Measurements from ENCODE around the gene MNT. TPM values are rescaled to one million over a fixed set of nuclear protein-coding genes. Genes with fewer than 3 reads are reported as not detected.

Gene MNT
- total RNA-seq, 2 donors from 2014 or later: 26.0 to 27.2 TPM

GRCh38 chr17:2387086-2388019, 13.5 kb downstream of the MNT start:
- no peak for DNase-seq (ENCODE audit: low spot score)
- intact Hi-C loops (cut with DNase I): no loop called here

DNA sequence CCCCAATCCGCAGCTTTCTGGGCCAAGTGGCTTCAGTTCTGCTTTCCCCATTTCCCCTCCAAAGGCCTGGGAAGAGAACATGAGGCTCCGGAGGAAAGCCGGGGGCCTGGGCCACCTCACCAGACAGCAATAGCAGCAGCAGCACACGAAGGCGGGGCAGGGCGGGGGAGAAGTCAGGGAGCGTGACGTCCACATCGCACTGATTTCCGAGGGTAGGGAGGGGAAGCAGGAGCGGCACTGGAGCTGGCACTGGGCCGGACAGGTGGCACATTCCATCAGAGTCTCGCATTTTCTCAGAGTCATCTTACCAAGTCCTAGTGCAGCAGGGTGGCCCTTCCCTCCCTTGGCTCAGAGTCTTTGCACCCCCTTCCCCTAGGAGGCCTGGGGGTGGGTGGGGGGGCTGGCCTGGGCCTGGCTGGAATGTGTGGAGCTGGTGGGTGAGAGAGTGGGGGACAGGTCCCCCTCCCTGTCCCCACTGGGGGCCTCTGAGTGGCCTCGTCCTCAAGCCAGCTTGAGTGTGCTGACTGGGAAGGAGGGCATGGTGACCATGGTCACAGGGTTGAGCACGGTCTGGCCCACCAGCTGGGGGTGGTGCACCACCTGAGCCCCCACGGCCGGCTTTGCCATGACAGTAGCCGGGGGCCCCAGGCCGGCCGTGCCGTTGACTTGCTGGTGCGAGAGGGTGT, 14.3 kb downstream of the MNT start:
- no peak for DNase-seq (ENCODE audit: low spot score)

DNA sequence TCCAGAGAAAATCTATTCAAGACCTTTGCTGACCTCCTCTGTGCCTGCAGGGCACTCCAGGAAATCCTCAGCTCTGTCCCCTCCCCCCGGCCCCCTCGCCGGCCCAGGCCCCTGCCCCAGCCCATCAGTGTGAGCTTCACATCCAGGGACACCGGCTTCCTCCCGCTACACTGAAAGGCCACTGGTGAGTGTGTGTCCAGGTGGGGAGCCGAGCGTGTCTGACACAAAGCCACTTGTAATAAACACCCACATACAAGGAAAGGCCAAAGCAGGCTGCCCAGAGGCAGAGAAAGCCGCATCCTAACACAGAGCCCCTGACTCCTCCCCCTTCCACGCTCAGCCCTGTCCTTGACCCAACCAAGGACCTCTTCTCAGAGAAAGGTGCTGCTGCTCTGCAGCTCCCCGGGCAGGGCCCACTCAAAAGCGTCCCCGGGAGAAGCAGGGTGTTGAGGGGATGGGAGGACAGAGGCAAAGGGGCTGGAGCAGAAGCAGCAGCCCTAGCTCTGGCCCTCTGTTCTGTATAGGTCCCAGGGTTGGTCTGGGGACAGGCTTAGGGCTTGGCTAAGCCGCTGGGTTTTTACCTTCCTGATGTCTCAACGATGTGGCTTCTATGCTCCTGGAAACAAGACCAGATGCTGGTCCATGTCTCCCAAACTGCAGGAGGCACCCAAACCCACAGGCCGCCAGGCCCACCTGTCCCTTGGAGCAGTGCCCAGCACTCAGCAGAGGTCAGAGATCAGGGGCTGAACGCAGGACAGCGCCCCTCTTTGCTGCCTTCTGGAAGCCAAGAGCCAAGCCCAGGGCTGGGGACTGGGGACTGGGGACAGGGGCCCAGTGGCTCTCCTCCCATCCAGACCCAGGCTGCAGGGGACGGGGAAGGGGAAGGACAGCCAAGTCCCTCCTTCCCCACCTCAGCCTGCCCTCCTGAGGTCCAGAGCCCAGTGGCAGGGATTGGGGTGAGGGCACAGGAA, 15.3 kb downstream of the MNT start:
- DNase-seq (ENCODE audit: low spot score): no peak
- intact Hi-C loops (cut with DNase I): no loop called here

More for the DNA sequence above, 14.3 kb downstream of the MNT start:
- intact Hi-C loops (cut with DNase I): no loop called here

GRCh38 chr17:2384439-2385127, 16.3 kb downstream of the MNT start:
- intact Hi-C loops (cut with DNase I): loop anchor here in 1 of 2 donors (5.0 kb wide), 1 partner anchor 33 kb away; no protein-coding TSS in a partner anchor
- no peak for DNase-seq (ENCODE audit: low spot score)

DNA sequence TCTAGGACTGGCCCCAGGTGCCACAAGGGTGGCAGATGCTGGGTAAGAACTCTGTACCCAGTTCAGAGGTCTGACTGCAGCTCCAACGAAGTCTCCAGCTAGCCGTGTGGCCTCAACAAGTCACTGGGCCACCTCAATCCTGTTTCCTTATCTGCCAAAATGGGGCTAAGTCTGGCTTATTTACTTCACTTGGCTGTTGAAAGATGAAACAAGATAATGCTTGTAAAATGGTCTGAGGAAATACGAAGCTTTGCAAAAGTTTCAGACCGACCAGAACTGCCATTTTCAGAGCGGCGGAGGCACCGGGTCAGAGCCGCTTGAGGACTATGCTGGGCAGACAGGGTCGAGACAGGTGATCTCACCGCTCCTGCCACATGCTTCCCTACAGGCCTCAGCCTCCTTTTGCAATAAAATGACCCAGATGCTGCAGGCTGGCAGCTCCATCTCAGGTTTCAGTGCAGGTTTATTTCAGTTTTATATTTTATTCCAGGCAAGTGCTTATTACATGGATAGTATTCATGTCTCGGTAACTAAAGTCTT, 17.2 kb downstream of the MNT start:
- DNase-seq (ENCODE audit: low spot score): no peak
- intact Hi-C loops (cut with DNase I): loop anchor here (2.0 to 5.0 kb wide), 2 partner anchors 33 to 34 kb away; no protein-coding TSS in a partner anchor

DNA sequence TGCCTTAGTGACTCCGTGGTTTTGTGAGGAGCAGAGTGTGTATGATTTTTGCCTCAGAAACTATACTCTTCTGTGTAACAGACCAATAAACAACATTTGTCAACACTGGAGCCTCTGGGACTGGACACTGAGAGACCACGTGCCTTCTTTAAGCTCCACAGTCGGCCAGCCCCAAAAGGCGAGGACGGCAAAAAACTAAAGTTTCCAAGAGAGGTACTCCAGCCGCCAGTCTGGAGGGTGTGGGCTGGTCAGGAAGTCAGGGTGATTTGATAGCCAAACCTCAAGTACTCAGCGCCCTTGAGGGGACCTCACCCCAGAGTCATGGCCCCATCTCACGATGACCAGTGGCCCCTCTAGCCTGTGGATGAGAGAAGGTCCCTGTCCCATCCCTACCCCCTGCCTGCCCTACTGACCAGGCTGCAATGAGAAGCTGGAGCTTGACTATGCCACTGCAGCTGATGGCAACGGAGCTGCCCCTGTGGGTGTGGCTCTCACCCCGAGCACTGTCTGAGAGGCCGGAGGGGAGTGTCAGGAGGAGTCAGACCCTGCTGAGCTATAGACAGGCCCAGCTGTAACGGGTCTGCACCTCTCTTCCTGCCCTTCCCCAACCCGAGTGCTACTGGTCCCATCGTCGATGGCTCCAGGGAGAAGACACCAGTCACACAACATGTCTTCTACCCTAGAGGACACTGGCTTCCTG, 19.8 kb downstream of the MNT start:
- DNase-seq (ENCODE audit: low spot score): no peak
- intact Hi-C loops (cut with DNase I): loop anchor here in 1 of 2 donors (5.0 kb wide), 1 partner anchor 36 kb away; no protein-coding TSS in a partner anchor

DNA sequence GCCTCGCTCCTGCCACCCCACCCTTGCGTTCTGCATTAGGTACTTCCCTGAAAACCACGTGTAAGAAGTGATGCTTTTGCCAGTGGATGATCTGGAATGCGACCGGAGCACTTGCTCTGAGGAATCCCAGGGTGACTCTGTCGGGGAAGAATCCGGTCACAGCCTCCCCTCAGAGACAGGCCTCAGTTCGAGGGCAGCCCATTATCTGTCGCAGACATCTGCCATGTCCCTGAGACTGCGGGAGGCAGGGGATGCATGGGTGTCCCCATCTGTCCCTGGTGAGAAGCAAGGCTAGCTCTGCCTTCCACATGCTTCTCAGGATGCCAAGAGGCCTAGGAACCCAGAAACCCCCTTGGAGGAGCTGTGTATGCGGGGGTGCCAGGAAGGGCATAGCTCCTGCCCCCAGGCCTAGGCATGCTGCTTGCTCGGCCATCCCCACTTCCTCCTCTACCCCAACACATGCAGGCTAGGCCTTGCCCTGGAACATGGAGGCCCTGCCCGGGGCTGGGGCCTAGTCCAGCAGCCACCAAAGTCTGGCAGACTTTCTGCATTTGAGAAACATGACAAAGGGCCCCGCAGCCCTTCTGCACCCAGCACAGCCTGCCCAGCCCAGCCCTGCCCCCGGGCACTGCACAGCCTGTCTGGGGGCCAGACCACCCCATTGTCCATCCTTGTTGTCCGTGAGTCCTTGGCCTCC, 20.5 kb downstream of the MNT start:
- intact Hi-C loops (cut with DNase I): loop anchor here in 1 of 2 donors (5.0 kb wide), 1 partner anchor 37 kb away; no protein-coding TSS in a partner anchor
- no peak for DNase-seq (ENCODE audit: low spot score)

DNA sequence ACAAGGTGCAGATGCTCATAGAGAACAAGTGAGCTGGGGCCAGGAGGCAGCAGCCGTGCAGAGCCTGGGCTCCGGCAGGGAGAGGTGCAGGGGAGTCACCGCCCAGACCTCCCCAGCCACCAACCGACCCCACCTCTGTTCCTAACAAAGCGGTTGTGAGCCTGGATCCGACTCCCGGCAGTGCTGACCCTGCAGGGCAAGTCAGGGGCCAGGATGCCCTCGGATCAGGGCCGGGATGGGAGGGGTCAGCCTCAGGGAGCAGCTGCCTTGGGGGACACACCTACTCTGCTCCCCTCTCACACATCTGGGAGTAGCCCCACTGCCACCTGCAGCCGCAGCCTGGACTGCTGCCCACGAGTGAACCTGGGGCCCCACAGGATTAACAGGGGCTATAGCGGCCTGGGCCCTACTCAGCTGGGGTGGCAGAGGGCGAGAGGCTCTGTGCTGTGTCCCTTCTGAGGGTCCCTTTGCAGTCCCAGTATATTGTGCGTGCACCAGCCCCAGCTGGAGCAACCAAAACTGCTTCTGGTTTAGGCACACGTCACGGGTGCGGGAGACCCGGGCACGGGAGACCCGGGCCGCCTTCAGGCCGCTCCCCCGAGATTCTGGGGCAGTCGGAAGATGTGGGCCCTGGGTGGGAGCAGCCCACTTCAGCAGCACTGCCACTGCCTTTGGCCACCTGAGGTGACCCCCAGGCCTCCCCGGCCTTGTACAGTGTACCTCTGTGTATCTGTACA, 21.2 kb downstream of the MNT start:
- no peak for DNase-seq (ENCODE audit: low spot score)
- intact Hi-C loops (cut with DNase I): loop anchor here in 1 of 2 donors (5.0 kb wide), 1 partner anchor 38 kb away; no protein-coding TSS in a partner anchor

DNA sequence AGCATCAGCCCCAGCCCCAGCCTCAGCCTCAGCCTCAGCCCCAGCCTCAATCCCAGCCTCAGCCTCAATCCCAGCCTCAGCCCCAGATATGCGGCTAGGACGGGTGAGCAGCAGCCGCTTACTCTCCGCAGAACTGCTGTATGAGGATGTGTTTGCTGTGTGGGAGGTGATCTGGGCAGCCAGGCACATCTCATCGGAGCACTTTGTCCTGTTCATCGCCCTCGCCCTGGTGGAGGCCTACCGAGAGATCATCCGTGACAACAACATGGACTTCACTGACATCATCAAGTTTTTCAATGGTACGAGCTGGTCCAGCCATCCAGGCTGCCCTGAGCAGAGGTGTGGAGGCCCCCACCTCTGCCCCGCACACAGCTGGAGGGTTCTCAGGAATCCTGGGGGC, 22.0 kb downstream of the MNT start:
- DNase-seq (ENCODE audit: low spot score): no peak
- intact Hi-C loops (cut with DNase I): no loop called here

DNA sequence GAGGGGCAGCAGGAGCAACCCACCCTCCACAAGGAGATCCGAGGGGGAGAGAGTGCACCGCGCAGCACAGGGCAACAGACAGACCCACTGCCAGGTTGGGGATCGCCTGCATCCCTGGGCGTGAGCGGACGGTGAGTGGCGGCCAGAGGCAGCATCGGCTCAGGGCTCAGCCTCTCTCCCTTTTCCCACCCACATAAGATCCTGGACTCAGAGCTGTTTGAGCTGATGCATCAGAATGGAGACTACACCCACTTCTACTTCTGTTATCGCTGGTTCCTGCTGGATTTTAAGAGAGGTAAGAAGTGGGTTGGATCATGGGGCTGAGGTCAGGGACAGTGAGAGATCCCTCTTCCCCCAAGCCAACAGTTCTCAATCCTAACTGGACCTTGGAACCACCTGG, 23.2 kb downstream of the MNT start:
- no peak for DNase-seq (ENCODE audit: low spot score)
- intact Hi-C loops (cut with DNase I): loop anchor here in 1 of 2 donors (1.0 kb wide), 1 partner anchor 28 kb away; no protein-coding TSS in a partner anchor

GRCh38 chr17:2376107-2376506, 24.8 kb downstream of the MNT start:
- no peak for DNase-seq (ENCODE audit: low spot score)
- intact Hi-C loops (cut with DNase I): no loop called here

GRCh38 chr17:2375406-2375805, 25.5 kb downstream of the MNT start:
- intact Hi-C loops (cut with DNase I): no loop called here
- no peak for DNase-seq (ENCODE audit: low spot score)

- DNase-seq (ENCODE audit: low spot score): no peak
- intact Hi-C loops (cut with DNase I): no loop called here
Measured at GRCh38 chr17:2374549-2375285, 26.1 kb downstream of the MNT start.

DNA sequence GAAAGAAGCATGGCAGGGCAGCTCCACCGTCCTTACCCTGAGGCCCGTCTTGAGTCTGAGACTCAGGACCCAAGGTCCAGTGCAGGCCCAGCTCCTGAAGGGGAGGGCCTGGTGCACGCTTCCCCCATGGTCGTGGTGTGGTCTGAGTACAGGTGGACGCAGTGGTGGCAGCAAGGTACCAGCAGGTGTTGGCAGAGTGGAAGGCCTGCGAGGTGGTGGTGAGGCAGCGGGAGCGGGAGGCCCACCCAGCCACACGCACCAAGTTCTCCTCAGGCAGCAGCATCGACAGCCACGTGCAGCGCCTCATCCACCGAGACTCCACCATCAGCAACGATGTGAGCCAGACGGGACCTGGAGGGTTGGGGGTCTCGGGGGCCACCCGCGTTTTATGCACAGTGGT, 27.7 kb downstream of the MNT start:
- intact Hi-C loops (cut with DNase I): no loop called here

GRCh38 chr17:2372681-2373080, 28.2 kb downstream of the MNT start:
- no peak for DNase-seq (ENCODE audit: low spot score)
- intact Hi-C loops (cut with DNase I): no loop called here

More for the DNA sequence above, 27.7 kb downstream of the MNT start:
- no peak for DNase-seq (ENCODE audit: low spot score)

DNA sequence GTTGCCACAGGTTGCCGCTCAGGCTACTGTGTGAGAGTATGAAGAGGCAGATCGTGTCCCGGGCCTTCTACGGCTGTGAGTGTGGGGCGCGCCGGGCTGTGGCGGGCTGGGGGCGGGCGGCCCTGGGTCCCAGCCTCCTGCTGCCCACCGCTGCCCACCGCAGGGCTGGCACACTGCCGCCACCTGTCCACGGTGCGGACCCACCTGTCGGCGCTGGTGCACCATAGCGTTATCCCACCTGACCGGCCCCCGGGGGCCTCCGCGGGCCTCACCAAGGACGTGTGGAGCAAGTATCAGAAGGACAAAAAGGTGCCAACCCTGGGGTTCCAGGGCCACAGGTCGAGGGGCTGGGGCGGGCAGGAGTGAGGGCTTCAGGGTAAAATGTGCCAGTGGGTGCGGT, 28.7 kb downstream of the MNT start:
- intact Hi-C loops (cut with DNase I): no loop called here
- no peak for DNase-seq (ENCODE audit: low spot score)
